Type B pancreatic cell (in vitro differentiated cells): ENCODE results near the gene CARM1. TPM values are rescaled to one million over a fixed set of nuclear protein-coding genes. Genes with fewer than 3 reads are reported as not detected.

Experiments used
- DNase-seq: peaks from one replicate; pipeline ENCODE4 v3.0.0; 2021; ENCODE audit warnings: mixed read lengths; ENCODE audit not compliant: unreplicated experiment; ENCODE audit errors: extremely low spot score
- H3K27ac Mint-ChIP-seq: 2 replicates; pipeline ENCODE4 v1.8.0; 2021; ENCODE audit warnings: mild to moderate bottlenecking, mixed read lengths
- H3K27me3 Mint-ChIP-seq: 2 replicates; pipeline ENCODE4 v1.8.0; 2021; ENCODE audit warnings: mixed read lengths
- H3K36me3 Mint-ChIP-seq: 2 replicates; pipeline ENCODE4 v1.8.0; 2021; ENCODE audit warnings: mixed read lengths
- H3K4me1 Mint-ChIP-seq: one replicate; pipeline ENCODE4 v1.8.0; 2021; ENCODE audit warnings: mixed read lengths; ENCODE audit not compliant: unreplicated experiment
- H3K4me3 Mint-ChIP-seq: 2 replicates; pipeline ENCODE4 v1.8.0; 2021; ENCODE audit warnings: mild to moderate bottlenecking, mixed read lengths
- H3K9me3 Mint-ChIP-seq: 2 replicates; pipeline ENCODE4 v1.8.0; 2021; ENCODE audit warnings: mixed read lengths
- total RNA-seq: library from RNA; stranded (reverse); gene quantifications from 2 replicates; pipeline ENCODE4 v1.2.1, GENCODE V29; 2021; ENCODE audit warnings: low replicate concordance
- TF ChIP-seq, protein P1 (sequence below): fragments of 200-600 bp; sonication (generic); conservative IDR thresholded peaks from 2 replicates; pipeline ENCODE4 v1.5.0; 2021; ENCODE audit warnings: antibody characterized with exemption, mild to moderate bottlenecking

Gene CARM1
- total RNA-seq, 1 donor from 2014 or later, result 81.9 TPM

DNA sequence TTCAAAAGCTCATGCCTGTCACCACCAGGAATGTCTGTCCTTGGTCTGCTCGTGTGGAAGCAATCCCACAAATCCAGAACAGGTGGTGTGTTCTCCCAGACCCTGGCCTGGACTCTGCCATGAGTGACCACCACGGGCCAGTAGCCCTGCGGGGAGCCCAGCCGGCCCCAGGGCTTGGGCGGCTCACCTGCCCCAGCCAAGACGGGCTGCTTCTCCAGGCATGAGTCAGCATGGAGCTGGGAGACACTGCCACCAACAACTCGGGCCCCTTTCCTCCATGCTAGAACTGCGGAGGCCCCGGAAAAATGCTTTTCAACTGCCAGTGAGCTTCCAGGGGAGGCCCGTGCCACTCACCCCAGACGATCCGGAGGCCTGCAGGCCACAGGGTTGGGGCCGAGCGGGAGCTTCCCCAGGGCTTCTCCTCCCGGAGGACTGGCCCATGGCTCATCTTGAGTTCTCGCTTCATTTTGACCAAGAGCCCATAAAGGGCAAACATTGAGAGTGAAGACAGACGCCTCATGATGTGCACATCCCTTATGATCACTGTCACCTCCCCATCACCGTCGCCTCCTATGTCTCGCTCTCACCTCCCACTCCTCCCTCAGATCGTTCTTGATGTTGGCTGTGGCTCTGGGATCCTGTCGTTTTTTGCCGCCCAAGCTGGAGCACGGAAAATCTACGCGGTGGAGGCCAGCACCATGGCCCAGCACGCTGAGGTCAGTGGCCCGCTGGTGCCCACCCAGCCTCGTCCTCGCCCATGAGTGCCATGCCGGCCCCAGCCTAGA is 40.4 kb downstream of the CARM1 start:
- no peaks in the 10 kb centered on the region for H3K4me1 Mint-ChIP-seq
- no peak for DNase-seq
- H3K9me3 Mint-ChIP-seq, result no peaks in the 10 kb centered on the region
- H3K27me3 Mint-ChIP-seq, result no peaks in the 10 kb centered on the region
- no peak overlapping the region for H3K4me3 Mint-ChIP-seq
- H3K36me3 Mint-ChIP-seq, result peaks cover 10% of the 10 kb centered on the region
- TF ChIP-seq, protein P1, sequence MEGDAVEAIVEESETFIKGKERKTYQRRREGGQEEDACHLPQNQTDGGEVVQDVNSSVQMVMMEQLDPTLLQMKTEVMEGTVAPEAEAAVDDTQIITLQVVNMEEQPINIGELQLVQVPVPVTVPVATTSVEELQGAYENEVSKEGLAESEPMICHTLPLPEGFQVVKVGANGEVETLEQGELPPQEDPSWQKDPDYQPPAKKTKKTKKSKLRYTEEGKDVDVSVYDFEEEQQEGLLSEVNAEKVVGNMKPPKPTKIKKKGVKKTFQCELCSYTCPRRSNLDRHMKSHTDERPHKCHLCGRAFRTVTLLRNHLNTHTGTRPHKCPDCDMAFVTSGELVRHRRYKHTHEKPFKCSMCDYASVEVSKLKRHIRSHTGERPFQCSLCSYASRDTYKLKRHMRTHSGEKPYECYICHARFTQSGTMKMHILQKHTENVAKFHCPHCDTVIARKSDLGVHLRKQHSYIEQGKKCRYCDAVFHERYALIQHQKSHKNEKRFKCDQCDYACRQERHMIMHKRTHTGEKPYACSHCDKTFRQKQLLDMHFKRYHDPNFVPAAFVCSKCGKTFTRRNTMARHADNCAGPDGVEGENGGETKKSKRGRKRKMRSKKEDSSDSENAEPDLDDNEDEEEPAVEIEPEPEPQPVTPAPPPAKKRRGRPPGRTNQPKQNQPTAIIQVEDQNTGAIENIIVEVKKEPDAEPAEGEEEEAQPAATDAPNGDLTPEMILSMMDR, result no peak
- H3K27ac Mint-ChIP-seq, result no peak overlapping the region

DNA sequence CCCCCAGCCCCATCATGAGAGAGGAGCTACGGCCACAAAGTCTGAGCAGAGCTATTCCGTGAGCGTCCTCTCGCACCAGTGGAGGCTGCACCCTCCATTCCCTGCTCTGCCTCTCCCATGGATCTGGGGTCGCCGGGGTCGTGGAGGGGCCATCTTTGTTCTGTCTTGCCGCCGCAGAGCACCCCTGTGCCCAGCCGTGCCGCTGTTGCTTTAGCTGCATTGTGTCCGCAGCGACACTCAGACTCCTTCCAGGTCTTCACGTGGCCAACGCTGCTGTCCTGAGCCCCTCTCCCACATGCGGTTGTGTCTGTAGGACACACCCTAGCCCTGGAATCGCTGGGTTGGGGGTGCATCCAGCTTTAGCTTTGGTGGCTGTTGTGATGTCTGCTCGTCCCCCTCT is 41.3 kb downstream of the CARM1 start:
- Mint-ChIP-seq H3K36me3 (peaks cover 10% of the 10 kb centered on the region), H3K4me3 (no peak overlapping the region)

DNA sequence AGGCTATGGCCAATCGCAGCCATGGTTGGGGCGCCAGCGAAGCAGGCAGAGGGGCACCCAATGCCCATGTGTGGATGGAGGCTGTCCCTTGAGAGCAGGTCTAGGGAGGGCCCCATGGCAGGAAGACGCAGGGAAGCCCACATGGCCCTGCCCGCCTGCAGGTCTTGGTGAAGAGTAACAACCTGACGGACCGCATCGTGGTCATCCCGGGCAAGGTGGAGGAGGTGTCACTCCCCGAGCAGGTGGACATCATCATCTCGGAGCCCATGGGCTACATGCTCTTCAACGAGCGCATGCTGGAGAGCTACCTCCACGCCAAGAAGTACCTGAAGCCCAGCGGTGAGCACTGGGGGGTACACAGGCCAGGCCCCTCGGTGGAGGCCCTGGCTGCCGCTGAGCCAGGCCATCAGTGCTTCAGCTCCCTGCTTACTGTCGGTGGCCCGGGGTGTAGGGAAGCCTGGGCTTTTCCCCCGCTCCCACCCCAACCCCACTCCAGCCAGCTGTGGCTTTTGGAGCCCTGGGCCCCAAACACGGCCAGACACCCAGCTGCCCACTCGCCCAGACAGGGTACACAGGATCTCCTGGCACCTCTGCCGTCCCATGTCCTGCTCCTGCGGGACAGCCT is 42.5 kb downstream of the CARM1 start:
- Mint-ChIP-seq H3K27me3 (no peaks in the 10 kb centered on the region), H3K4me3 (no peak overlapping the region), H3K4me1 (no peaks in the 10 kb centered on the region), H3K9me3 (no peaks in the 10 kb centered on the region), H3K36me3 (peaks cover 7% of the 10 kb centered on the region), H3K27ac (no peak overlapping the region)
- DNase-seq, result no peak
- TF ChIP-seq, protein P1, result no peak

More for the DNA sequence above, 41.3 kb downstream of the CARM1 start:
- no peak for DNase-seq
- H3K27ac Mint-ChIP-seq, result no peak overlapping the region
- H3K27me3 Mint-ChIP-seq, result no peaks in the 10 kb centered on the region
- no peaks in the 10 kb centered on the region for H3K4me1 Mint-ChIP-seq
- H3K9me3 Mint-ChIP-seq, result no peaks in the 10 kb centered on the region
- TF ChIP-seq, protein P1, result no peak

DNA sequence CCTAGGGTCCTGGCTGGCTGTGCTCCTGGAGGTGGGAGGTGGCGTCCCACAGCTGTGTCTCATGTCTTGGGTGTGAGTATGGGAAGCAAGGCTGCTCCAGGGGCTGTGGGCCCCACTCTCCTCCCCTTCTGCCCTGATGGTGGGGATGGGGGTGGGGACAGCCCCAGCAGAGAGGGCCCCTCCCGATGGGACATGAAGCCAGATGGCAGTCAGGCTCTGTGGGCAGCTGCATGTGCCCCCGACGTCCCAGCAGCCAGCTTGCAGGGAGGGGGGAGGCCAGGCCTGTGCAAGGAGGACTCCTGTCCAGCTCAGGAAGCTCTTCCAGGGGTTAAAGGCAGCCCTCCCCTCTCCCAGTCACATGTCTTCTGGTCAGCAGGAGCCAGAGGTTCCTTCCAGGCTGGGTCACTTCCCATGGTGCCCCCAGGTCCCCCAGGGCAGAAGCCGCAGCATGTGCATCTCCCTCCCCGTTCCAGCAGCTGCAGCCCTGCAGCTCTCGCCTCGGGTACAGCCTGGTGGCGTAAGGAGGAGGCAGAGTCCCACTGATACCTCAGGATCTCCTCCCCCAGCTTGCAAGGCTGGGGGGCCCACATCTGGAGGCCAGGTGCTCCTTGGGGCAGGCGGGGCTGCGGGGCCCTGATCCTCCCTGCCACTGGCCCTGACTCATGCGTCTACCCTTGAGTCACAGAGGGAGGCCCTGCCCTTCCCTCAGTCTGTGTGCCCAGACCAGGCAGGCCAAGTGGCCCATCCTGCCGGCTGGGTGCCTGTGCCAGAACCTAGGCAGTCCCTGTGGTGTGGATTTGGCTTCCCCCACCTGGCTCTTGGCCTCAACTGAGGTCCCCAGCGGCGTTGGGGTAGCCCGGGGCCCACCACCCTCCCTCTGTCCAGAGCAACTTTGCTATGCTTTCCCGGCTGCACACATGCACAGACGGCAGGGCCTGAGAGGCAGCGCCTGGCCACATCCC is 44.1 kb downstream of the CARM1 start:
- H3K4me1 Mint-ChIP-seq, result no peaks in the 10 kb centered on the region
- DNase-seq, result no peak
- H3K36me3 Mint-ChIP-seq, result peaks cover 4% of the 10 kb centered on the region

DNA sequence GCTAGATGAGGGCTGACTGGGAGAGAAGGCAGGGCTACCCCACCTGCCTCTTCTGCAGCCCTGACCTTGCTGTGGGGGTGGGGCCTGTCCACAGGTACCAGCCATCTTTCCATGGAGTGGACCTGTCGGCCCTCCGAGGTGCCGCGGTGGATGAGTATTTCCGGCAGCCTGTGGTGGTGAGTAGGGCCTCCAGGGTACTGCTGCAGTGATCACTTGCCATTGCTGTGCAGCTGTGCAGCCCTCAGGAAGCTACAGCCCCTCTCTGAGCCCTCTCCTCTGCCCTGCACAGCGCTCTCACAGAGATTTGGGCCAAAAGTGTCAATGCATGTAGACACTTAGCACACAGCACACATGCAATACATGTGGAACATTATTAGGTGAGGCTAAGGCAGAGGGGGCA is 45.2 kb downstream of the CARM1 start:
- TF ChIP-seq, protein P1, result no peak
- DNase-seq, result no peak
- no peaks in the 10 kb centered on the region for H3K4me1 Mint-ChIP-seq
- H3K27me3 Mint-ChIP-seq, result no peaks in the 10 kb centered on the region
- H3K36me3 Mint-ChIP-seq, result peaks cover 6% of the 10 kb centered on the region
- H3K27ac Mint-ChIP-seq, result no peak overlapping the region
- H3K9me3 Mint-ChIP-seq, result no peaks in the 10 kb centered on the region
- H3K4me3 Mint-ChIP-seq, result no peak overlapping the region

More for the DNA sequence above, 44.1 kb downstream of the CARM1 start:
- no peaks in the 10 kb centered on the region for H3K27me3 Mint-ChIP-seq
- H3K9me3 Mint-ChIP-seq, result no peaks in the 10 kb centered on the region
- no peak overlapping the region for H3K27ac Mint-ChIP-seq
- TF ChIP-seq, protein P1, result no peak
- no peak overlapping the region for H3K4me3 Mint-ChIP-seq
